ENCODE measurements around the gene SEC14L3.
A peak's percentile ranks its signal among the peaks of the same experiment; 100 is the strongest.

The SEC14L3 gene

DNA sequence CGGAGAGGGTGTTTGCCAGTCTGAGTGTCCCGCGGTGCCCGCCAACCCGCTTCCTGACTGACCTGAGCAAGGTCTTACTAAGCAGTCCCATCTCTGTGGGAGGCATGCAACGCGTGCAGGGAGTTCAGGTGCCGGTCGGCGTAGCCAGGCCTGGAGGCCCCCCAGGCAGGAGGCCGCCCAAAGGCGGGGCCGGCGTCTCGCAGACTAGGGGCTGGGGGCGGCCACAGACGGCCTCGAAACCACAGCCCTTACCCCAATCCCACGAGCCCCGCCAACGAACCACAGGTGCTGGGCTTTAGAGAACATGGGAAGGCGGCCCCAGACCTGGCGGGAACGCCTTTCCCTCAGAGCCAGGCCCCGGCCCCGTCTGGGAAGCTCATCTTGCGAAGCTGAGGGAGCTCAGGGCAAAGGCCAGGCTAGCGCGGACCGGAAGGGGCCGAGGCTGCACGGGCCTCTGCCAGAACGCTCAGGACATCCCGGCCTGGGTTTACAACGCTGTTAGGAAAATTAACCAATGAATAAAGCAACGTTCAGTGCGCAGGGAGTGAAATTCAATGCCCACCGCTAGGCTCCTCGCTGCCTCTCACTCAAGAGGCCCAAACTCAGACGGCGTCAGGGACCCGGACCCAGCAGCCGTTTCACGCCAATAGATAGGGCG is 48.4 kb downstream of the SEC14L3 start:
- no peak for DNase-seq (ENCODE audit: low spot score)

DNA sequence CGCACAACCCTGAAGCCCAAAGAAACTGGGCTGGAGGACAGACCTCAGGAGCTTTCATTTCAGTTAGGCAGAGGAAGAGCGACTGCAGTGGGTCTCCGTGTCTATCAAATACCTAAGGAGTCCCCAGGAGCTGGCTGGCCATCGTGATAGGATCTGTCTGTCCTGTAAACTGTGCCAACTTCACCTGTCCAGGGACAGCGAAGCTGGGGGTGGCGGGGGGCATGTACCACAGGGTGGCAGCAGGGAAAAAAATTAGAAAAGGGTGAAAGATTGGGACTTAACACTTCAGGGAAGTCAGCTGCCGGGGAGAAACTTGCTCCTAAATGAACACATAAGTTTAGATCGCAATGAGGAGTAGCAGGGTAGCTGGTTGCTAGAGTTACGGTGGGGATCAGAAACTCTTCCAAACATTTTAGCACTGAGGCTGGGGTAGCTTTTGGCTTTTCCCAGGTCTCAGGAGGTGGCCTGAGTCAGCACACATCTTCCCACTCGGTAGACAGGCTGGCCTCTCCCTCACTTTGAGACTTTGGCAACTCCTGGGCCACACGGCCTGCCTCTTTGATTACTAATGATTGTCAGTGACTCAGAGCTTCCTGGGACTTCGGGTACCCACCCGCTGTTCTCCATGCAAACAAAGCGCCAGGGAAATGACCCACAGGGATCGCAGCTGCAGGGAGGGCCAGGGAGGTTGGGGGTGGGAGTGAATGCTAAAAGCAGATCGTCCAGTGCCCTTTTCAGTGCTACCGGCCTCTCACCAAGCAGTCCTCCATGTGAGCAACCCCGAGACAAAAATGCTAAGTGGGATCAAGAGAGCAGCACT is 49.1 kb downstream of the SEC14L3 start:
- peak; percentile 81 for DNase-seq (ENCODE audit: low spot score)

DNA sequence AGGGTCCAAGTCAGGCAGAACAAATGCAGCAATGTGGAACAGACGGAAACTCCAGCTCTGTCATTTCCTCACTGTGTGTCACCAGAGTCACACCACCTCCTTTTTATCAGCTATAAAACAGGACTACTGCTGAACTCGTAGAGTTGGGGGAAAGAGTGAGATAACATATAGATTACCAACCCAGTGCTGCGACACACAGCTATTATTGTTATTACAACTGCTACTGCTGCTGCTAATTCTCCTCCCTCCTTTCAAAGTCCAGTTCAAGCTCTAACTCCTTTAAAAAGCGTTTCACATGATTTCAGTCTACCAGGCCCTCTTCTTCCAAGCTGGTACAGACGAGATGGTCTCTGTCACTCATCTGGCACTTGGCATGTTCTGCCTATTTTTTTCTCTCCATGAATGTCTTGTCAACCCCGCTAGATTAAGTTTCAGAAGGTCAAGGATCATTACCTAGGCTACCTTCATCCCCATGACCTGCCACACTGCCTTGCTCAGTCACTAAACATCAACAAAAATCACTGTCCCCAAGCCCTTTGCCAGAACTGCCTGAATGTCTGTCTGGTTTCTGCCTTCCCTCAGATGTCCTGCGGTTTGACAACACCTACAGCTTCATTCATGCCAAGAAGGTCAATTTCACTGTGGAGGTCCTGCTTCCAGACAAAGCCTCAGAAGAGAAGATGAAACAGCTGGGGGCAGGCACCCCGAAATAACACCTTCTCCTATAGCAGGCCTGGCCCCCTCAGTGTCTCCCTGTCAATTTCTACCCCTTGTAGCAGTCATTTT is 49.9 kb downstream of the SEC14L3 start:
- no peak for DNase-seq (ENCODE audit: low spot score)

DNA sequence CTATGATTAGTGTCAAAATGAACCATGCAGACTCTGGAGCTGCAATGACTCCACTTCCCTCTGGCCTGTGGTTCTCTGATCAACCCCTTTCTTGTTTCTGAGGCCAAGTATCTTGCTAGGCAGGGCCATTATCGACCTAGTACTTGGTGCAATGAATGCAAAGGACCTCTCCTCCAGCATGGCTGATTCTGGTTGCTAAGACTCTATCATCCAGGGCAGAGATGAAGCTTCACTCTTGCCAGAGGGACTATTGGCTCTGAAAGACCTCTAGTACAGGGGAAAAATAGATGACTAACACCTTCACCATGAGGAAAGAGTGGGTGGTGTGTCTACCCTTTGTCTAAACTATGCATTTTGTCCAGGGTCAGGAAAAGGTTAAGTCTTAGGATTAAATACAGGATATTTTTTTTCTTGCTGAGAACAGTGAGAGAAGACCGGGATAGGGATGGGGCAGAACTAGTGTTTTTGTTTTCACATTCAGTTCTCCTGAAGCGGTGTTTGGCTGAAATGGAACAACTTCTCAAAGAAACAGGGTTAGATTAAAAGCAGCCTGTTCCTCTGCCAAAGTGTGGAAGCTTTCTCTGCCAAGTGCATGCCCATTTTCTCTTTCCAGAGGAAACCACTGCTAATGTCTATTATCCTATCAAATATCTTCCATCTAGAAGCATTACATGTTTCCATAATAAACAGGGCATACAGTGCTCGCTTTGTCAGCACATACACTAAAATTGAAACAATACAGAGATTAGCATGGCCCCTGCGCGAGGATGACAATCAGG is 51.3 kb downstream of the SEC14L3 start:
- peak; percentile 78 for DNase-seq (ENCODE audit: low spot score)

DNA sequence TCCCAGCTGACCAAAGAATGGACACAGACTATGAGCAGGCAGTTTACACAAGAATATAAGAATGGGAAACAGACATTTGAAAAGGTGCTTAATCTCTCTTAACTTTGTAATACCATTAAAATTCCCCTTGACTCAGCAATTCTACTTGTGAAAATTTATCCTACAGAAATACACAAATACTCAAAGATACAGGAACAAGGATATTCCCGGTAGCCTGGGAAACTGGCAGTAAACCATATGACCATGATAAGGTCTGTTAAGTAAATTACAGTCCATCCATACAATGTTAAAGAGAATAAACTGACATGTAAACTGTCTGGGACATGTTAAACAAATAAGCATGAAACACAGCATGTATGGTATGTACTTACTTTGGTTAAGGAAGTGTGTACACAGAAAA is 55.0 kb downstream of the SEC14L3 start:
- DNase-seq (ENCODE audit: low spot score) = no peak

DNA sequence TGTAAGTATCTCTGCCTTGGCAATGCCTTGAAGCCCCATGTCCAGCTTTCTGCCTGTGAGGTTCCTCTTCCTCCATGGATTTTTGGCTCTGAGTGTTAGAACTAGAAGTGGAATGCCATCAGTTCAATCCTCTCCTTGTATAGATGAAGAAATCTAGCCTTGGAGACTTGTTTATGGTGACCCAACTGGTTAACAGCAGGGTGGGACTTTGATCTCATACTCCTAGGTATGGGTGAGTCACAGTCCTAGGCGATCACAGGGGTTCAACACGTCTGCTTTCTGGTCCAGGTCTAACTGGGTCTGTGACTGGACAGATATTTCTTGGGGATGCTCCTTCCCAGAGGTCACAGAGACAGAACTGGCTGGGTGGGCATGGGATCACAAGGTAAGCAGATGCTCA is 55.4 kb downstream of the SEC14L3 start:
- no peak for DNase-seq (ENCODE audit: low spot score)

DNA sequence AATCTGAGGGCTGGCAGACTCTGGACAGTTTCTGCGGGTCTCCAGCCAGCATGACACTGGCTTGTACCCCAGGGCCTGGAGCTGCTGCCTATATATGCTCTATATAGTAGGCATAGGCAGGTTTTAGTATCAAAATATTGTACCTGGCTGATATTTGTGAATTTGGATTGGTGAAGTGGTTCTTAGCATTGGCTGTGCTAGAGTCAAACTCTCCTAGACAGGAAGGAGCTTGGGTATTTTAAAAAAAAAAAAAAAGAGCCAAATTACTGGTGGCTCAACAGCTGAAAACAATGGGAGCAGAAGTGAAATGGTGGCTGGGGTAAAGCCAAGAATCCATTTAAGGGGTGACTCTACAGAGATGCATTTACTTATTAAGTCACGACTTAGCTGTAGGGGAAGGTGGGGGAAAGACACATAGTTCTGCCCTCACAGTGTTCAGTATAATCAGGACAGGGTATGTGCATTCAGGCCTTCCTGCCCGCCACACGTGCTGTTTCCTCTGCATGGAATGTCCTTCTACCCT is 57.2 kb downstream of the SEC14L3 start:
- no peak for DNase-seq (ENCODE audit: low spot score)

DNA sequence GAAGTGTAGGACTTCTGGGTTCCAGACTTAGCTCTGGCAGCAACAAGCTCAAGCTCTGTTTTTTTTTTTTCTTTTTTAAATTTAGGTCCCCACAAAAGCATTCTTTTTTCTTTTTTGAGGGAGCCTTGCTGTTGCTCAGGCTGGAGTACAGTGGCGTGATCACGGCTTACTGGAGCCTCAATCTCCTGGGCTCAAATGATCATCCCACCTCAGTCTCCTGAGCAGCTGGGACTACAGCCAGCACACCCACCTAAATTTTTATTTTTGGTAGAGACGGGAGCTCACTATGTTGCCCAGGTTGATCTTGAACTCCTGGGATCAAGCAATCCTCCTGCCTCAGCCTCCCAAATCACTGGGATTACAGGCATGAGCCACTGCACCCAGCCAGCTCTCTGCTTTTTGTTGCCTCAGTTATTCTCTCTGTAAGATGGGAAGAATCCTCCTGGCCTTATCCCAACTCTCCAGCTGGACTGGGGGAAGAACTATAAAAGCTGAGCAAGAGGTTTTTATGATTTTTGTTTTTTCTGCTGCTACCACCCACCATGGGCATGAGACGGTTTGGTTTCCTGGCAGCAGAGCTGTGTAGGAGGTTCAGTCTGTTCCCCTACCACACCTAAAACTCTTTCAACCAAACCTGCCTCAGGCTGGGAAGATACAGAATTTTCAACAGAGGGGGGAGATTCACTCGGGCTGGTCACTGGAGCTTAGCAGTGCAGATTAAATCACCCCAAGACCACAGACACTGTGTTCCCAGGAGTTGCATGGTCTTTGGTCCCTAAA is 57.9 kb downstream of the SEC14L3 start:
- no peak for DNase-seq (ENCODE audit: low spot score)

DNA sequence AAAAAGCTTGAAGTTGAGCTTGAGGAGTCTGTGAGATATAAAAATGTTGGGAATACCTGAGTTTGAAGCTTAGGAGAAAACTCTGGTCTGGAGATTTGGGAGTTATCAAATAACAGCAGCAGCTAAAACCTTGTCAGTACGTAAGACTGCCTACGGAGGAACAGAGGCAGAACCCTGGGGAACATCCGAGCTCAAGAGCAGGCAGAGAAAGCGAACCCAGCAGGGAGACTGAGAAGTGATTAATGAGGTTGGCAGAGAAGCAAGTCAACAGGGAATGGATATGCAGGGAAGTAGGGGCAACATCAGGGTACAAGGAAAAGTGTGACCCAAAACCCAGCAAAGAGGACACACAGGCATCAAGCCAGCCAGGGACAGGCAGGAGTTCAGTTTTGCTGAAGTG is 58.8 kb downstream of the SEC14L3 start:
- no peak for DNase-seq (ENCODE audit: low spot score)

DNA sequence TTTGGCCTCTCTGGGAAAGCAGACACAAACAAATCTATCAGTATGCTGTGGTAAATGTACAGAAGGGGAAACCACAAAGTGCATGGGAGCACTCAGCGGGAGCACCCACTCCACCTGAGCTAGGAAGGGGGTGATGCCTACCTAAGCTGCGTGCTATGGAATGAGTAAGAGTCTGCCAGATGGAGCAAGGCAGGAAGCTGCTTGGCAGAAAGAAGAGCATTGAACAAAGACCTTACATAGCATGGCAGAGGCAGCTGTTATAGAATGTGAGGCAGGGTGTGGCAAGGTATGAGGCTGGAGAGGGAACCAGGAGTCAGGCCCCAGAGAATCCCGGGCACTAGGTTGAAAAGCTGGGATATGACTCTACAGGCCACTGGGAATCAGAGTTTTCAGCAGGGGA is 60.0 kb downstream of the SEC14L3 start:
- no peak for DNase-seq (ENCODE audit: low spot score)
